Measurements from ENCODE around the gene MIPEP.

The MIPEP gene

GRCh38 chr13:23825179-23825578 is 64.0 kb downstream of the MIPEP start:
- peaks cover 7% of the 10 kb centered on the region for H3K36me3 Mint-ChIP-seq (ENCODE audit: low read depth)
- no peak overlapping the region for H3K4me3 Mint-ChIP-seq

GRCh38 chr13:23824371-23824770 is 64.8 kb downstream of the MIPEP start:
- Mint-ChIP-seq H3K27me3 (ENCODE audit: low read depth) (no peaks in the 10 kb centered on the region), H3K9me3 (no peaks in the 10 kb centered on the region), H3K36me3 (ENCODE audit: low read depth) (peaks cover 7% of the 10 kb centered on the region), H3K4me3 (no peak overlapping the region), H3K27ac (no peak overlapping the region), H3K4me1 (ENCODE audit: low read depth) (no peaks in the 10 kb centered on the region)
- no peak for DNase-seq (ENCODE audit: low spot score)

More at GRCh38 chr13:23825179-23825578, 64.0 kb downstream of the MIPEP start:
- H3K27me3 Mint-ChIP-seq (ENCODE audit: low read depth) = no peaks in the 10 kb centered on the region
- H3K9me3 Mint-ChIP-seq = no peaks in the 10 kb centered on the region
- no peaks in the 10 kb centered on the region for H3K4me1 Mint-ChIP-seq (ENCODE audit: low read depth)
- H3K27ac Mint-ChIP-seq = no peak overlapping the region
- no peak for DNase-seq (ENCODE audit: low spot score)

GRCh38 chr13:23822252-23822824 is 66.9 kb downstream of the MIPEP start:
- Mint-ChIP-seq H3K27me3 (ENCODE audit: low read depth) (no peaks in the 10 kb centered on the region), H3K36me3 (ENCODE audit: low read depth) (peaks cover 7% of the 10 kb centered on the region), H3K27ac (no peak overlapping the region), H3K4me1 (ENCODE audit: low read depth) (no peaks in the 10 kb centered on the region), H3K9me3 (no peaks in the 10 kb centered on the region), H3K4me3 (no peak overlapping the region)
- no peak for DNase-seq (ENCODE audit: low spot score)

GRCh38 chr13:23820530-23820929 is 68.7 kb downstream of the MIPEP start:
- H3K27ac Mint-ChIP-seq = no peak overlapping the region
- H3K4me3 Mint-ChIP-seq = no peak overlapping the region
- peaks cover 5% of the 10 kb centered on the region for H3K36me3 Mint-ChIP-seq (ENCODE audit: low read depth)
- H3K4me1 Mint-ChIP-seq (ENCODE audit: low read depth) = no peaks in the 10 kb centered on the region
- H3K9me3 Mint-ChIP-seq = no peaks in the 10 kb centered on the region
- no peaks in the 10 kb centered on the region for H3K27me3 Mint-ChIP-seq (ENCODE audit: low read depth)
- no peak for DNase-seq (ENCODE audit: low spot score)

- Mint-ChIP-seq H3K36me3 (ENCODE audit: low read depth) (peaks cover 2% of the 10 kb centered on the region), H3K4me3 (no peak overlapping the region), H3K27me3 (ENCODE audit: low read depth) (no peaks in the 10 kb centered on the region), H3K27ac (no peak overlapping the region), H3K4me1 (ENCODE audit: low read depth) (no peaks in the 10 kb centered on the region), H3K9me3 (no peaks in the 10 kb centered on the region)
- no peak for DNase-seq (ENCODE audit: low spot score)
Observed at GRCh38 chr13:23817830-23818229, 71.4 kb downstream of the MIPEP start.

- Mint-ChIP-seq H3K4me3 (no peak overlapping the region), H3K27ac (no peak overlapping the region), H3K9me3 (no peaks in the 10 kb centered on the region), H3K27me3 (ENCODE audit: low read depth) (no peaks in the 10 kb centered on the region), H3K4me1 (ENCODE audit: low read depth) (no peaks in the 10 kb centered on the region), H3K36me3 (ENCODE audit: low read depth) (no peaks in the 10 kb centered on the region)
- no peak for DNase-seq (ENCODE audit: low spot score)
Observed at GRCh38 chr13:23817136-23817535, 72.1 kb downstream of the MIPEP start.

GRCh38 chr13:23813635-23814034 is 75.6 kb downstream of the MIPEP start:
- Mint-ChIP-seq H3K4me3 (no peak overlapping the region), H3K27me3 (ENCODE audit: low read depth) (no peaks in the 10 kb centered on the region), H3K9me3 (no peaks in the 10 kb centered on the region), H3K27ac (no peak overlapping the region), H3K36me3 (ENCODE audit: low read depth) (no peaks in the 10 kb centered on the region), H3K4me1 (ENCODE audit: low read depth) (no peaks in the 10 kb centered on the region)
- no peak for DNase-seq (ENCODE audit: low spot score)

GRCh38 chr13:23811366-23812062 is 77.7 kb downstream of the MIPEP start:
- Mint-ChIP-seq H3K4me3 (no peak overlapping the region), H3K36me3 (ENCODE audit: low read depth) (no peaks in the 10 kb centered on the region), H3K27me3 (ENCODE audit: low read depth) (no peaks in the 10 kb centered on the region), H3K4me1 (ENCODE audit: low read depth) (peaks cover 2% of the 10 kb centered on the region), H3K9me3 (no peaks in the 10 kb centered on the region), H3K27ac (no peak overlapping the region)
- DNase-seq (ENCODE audit: low spot score) = no peak

- Mint-ChIP-seq H3K9me3 (no peaks in the 10 kb centered on the region), H3K4me3 (no peak overlapping the region), H3K36me3 (ENCODE audit: low read depth) (no peaks in the 10 kb centered on the region), H3K4me1 (ENCODE audit: low read depth) (peaks cover 2% of the 10 kb centered on the region), H3K27ac (no peak overlapping the region), H3K27me3 (ENCODE audit: low read depth) (no peaks in the 10 kb centered on the region)
- DNase-seq (ENCODE audit: low spot score) = no peak
Observed at GRCh38 chr13:23810685-23811240, 78.4 kb downstream of the MIPEP start.

- Mint-ChIP-seq H3K36me3 (ENCODE audit: low read depth) (no peaks in the 10 kb centered on the region), H3K27ac (no peak overlapping the region), H3K27me3 (ENCODE audit: low read depth) (no peaks in the 10 kb centered on the region), H3K9me3 (no peaks in the 10 kb centered on the region), H3K4me3 (no peak overlapping the region), H3K4me1 (ENCODE audit: low read depth) (peaks cover 2% of the 10 kb centered on the region)
- DNase-seq (ENCODE audit: low spot score) = no peak
Observed at GRCh38 chr13:23808803-23809202, 80.4 kb downstream of the MIPEP start.

- DNase-seq (ENCODE audit: low spot score) = no peak
- no peaks in the 10 kb centered on the region for H3K27me3 Mint-ChIP-seq (ENCODE audit: low read depth)
- no peaks in the 10 kb centered on the region for H3K36me3 Mint-ChIP-seq (ENCODE audit: low read depth)
- H3K27ac Mint-ChIP-seq = no peak overlapping the region
- no peaks in the 10 kb centered on the region for H3K9me3 Mint-ChIP-seq
- H3K4me3 Mint-ChIP-seq = no peak overlapping the region
- peaks cover 2% of the 10 kb centered on the region for H3K4me1 Mint-ChIP-seq (ENCODE audit: low read depth)
Observed at GRCh38 chr13:23806874-23807526, 82.2 kb downstream of the MIPEP start.

GRCh38 chr13:23805821-23806220 is 83.4 kb downstream of the MIPEP start:
- no peak for DNase-seq (ENCODE audit: low spot score)
- Mint-ChIP-seq H3K36me3 (ENCODE audit: low read depth) (no peaks in the 10 kb centered on the region), H3K9me3 (no peaks in the 10 kb centered on the region), H3K4me3 (no peak overlapping the region), H3K27ac (no peak overlapping the region), H3K27me3 (ENCODE audit: low read depth) (no peaks in the 10 kb centered on the region), H3K4me1 (ENCODE audit: low read depth) (peaks cover 2% of the 10 kb centered on the region)

- Mint-ChIP-seq H3K36me3 (ENCODE audit: low read depth) (no peaks in the 10 kb centered on the region), H3K4me1 (ENCODE audit: low read depth) (peaks cover 7% of the 10 kb centered on the region), H3K9me3 (no peaks in the 10 kb centered on the region), H3K27me3 (ENCODE audit: low read depth) (no peaks in the 10 kb centered on the region), H3K4me3 (no peak overlapping the region), H3K27ac (no peak overlapping the region)
- DNase-seq (ENCODE audit: low spot score) = no peak
Observed at GRCh38 chr13:23805122-23805521, 84.1 kb downstream of the MIPEP start.

- DNase-seq (ENCODE audit: low spot score) = no peak
- no peaks in the 10 kb centered on the region for H3K9me3 Mint-ChIP-seq
- H3K27ac Mint-ChIP-seq = no peak overlapping the region
- no peaks in the 10 kb centered on the region for H3K27me3 Mint-ChIP-seq (ENCODE audit: low read depth)
- H3K36me3 Mint-ChIP-seq (ENCODE audit: low read depth) = no peaks in the 10 kb centered on the region
- H3K4me1 Mint-ChIP-seq (ENCODE audit: low read depth) = peaks cover 13% of the 10 kb centered on the region
- H3K4me3 Mint-ChIP-seq = no peak overlapping the region
Observed at GRCh38 chr13:23804166-23804565, 85.0 kb downstream of the MIPEP start.
